ENCODE data around the gene PRSS57. TPM values are rescaled to one million over a fixed set of nuclear protein-coding genes. Genes with fewer than 3 reads are reported as not detected.

The PRSS57 gene
- total RNA-seq, 1 experiment from 2014 or later, result not detected

- no peaks in the 10 kb centered on the region for H3K36me3 ChIP-seq (ENCODE audit: low read depth, low read length)
- no peaks in the 10 kb centered on the region for H3F3A ChIP-seq (ENCODE audit: low read length, unreplicated experiment)
- H3K4me1 ChIP-seq (ENCODE audit: insufficient read depth, low read length), result no peaks in the 10 kb centered on the region
- no peaks in the 10 kb centered on the region for H3K9me3 ChIP-seq (ENCODE audit: low read length)
- H3K27ac ChIP-seq (ENCODE audit: low read length), result no peak overlapping the region
- H3K4me3 ChIP-seq (ENCODE audit: low read length), result no peak overlapping the region
- POLR2A ChIA-PET (ENCODE audit: unreplicated experiment), result no interaction called here
- H3K4me2 ChIP-seq (ENCODE audit: low read length), result no peak overlapping the region
- no peak for DNase-seq
- H3K27me3 ChIP-seq (ENCODE audit: low read length), result no peaks in the 10 kb centered on the region
- no peaks in the 10 kb centered on the region for H4K20me1 ChIP-seq (ENCODE audit: low read length)
- H2AFZ ChIP-seq (ENCODE audit: low read length), result no peak overlapping the region
- BruUV-seq (replicated peaks), result no TSS peak
- no peak overlapping the region for H3K9ac ChIP-seq (ENCODE audit: low read length)
- ATAC-seq, result no peak
- intact Hi-C loops (cut with micrococcal nuclease), result no loop called here
- TF ChIP-seq EZH2 (IDR thresholded peaks at IDR 0.05; ENCODE audit: low read length, unreplicated experiment) (no peak), CTCF (conservative IDR thresholded peaks at IDR 0.05; ENCODE audit: low read depth, low read length) (no peak), EZH2phosphoT487 (IDR thresholded peaks at IDR 0.05; ENCODE audit: borderline replicate concordance, low read length) (no peak)
- H3K79me2 ChIP-seq (ENCODE audit: low read length), result no peaks in the 10 kb centered on the region
- CTCF ChIA-PET, result no interaction called here
- no peaks in the 10 kb centered on the region for H3K9me2 ChIP-seq (replicated peaks; ENCODE audit: low read length)
Observed at GRCh38 chr19:720345-721160, 25.3 kb upstream of the PRSS57 start.

- CTCF ChIA-PET, result no interaction called here
- TF ChIP-seq EZH2phosphoT487 (IDR thresholded peaks at IDR 0.05; ENCODE audit: borderline replicate concordance, low read length) (no peak), CTCF (conservative IDR thresholded peaks at IDR 0.05; ENCODE audit: low read depth, low read length) (no peak), EZH2 (IDR thresholded peaks at IDR 0.05; ENCODE audit: low read length, unreplicated experiment) (no peak)
- Histone ChIP-seq H3K27ac (ENCODE audit: low read length) (no peak overlapping the region), H3K36me3 (ENCODE audit: low read depth, low read length) (no peaks in the 10 kb centered on the region), H4K20me1 (ENCODE audit: low read length) (no peaks in the 10 kb centered on the region), H3K4me1 (ENCODE audit: insufficient read depth, low read length) (no peaks in the 10 kb centered on the region), H3K4me3 (ENCODE audit: low read length) (no peak overlapping the region), H3K9me2 (replicated peaks; ENCODE audit: low read length) (no peaks in the 10 kb centered on the region), H2AFZ (ENCODE audit: low read length) (no peak overlapping the region), H3K79me2 (ENCODE audit: low read length) (no peaks in the 10 kb centered on the region), H3K4me2 (ENCODE audit: low read length) (no peak overlapping the region), H3K9me3 (ENCODE audit: low read length) (no peaks in the 10 kb centered on the region), H3F3A (ENCODE audit: low read length, unreplicated experiment) (no peaks in the 10 kb centered on the region), H3K9ac (ENCODE audit: low read length) (no peak overlapping the region), H3K27me3 (ENCODE audit: low read length) (no peaks in the 10 kb centered on the region)
- DNase-seq (no peak), ATAC-seq (no peak)
- BruUV-seq (replicated peaks), result no TSS peak
- POLR2A ChIA-PET (ENCODE audit: unreplicated experiment), result no interaction called here
- intact Hi-C loops (cut with micrococcal nuclease), result no loop called here
Observed at GRCh38 chr19:719636-720344, 24.5 kb upstream of the PRSS57 start.

Data from PC-3 (cell line).